Measurements from ENCODE around the gene SPACA5. TPM values are rescaled to one million over a fixed set of nuclear protein-coding genes. Genes with fewer than 3 reads are reported as not detected.
"Not testable (repeated sequence)": the region's sequence is repeated elsewhere in the genome, so short reads cannot be mapped to it uniquely, and the experiment has no call there.

The SPACA5 gene
- total RNA-seq, 1 donor from 2014 or later: 9.6 TPM

DNA sequence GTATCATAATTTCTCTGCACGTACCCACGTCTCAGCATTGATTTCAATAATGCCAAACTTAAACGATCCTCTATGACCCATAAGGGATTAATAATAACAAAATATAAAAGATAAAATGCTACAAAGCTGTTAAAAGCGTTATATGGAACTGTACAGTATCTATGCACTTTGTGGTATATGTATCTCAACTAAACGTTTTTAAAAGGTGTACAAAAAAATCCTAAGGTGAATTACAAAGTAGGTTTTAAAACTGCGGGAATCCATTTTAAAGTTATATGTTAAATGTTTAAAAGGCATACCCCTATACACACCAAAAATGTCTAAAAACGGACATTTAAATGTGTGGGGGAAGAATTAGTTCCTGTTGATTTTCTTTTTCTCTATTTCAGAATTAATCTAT is 3.9 kb upstream of the SPACA5 start:
- Histone ChIP-seq H4K20me1 (ENCODE audit: low read depth) (no peaks in the 10 kb centered on the region), H3K4me1 (peaks cover 6% of the 10 kb centered on the region), H3K27me3 (no peaks in the 10 kb centered on the region), H3K79me2 (ENCODE audit: low read depth) (peaks cover 33% of the 10 kb centered on the region), H3K27ac (no peak overlapping the region), H3K36me3 (no peaks in the 10 kb centered on the region), H2AFZ (replicated peaks) (no peak overlapping the region), H3K9me3 (ENCODE audit: low read depth) (no peaks in the 10 kb centered on the region), H3K4me3 (peak overlapping the region; percentile 71), H3F3A (ENCODE audit: low read depth) (no peaks in the 10 kb centered on the region), H3K4me2 (peak overlapping the region; percentile 81), H3K9ac (no peak overlapping the region)
- H3K4me3 Mint-ChIP-seq: peak overlapping the region; percentile 98
- TF ChIP-seq, protein P1, sequence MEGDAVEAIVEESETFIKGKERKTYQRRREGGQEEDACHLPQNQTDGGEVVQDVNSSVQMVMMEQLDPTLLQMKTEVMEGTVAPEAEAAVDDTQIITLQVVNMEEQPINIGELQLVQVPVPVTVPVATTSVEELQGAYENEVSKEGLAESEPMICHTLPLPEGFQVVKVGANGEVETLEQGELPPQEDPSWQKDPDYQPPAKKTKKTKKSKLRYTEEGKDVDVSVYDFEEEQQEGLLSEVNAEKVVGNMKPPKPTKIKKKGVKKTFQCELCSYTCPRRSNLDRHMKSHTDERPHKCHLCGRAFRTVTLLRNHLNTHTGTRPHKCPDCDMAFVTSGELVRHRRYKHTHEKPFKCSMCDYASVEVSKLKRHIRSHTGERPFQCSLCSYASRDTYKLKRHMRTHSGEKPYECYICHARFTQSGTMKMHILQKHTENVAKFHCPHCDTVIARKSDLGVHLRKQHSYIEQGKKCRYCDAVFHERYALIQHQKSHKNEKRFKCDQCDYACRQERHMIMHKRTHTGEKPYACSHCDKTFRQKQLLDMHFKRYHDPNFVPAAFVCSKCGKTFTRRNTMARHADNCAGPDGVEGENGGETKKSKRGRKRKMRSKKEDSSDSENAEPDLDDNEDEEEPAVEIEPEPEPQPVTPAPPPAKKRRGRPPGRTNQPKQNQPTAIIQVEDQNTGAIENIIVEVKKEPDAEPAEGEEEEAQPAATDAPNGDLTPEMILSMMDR (IDR thresholded peaks at IDR 0.05): no peak
- TF ChIP-seq EZH2 (IDR thresholded peaks at IDR 0.05): no peak
- no peak for DNase-seq (ENCODE audit: low spot score)
- H3K27ac Mint-ChIP-seq: no peak overlapping the region
- H3K9me3 Mint-ChIP-seq: peaks cover 19% of the 10 kb centered on the region
- H3K36me3 Mint-ChIP-seq: peaks cover 17% of the 10 kb centered on the region
- peaks cover 3% of the 10 kb centered on the region for H3K27me3 Mint-ChIP-seq (ENCODE audit: insufficient read depth, low read depth)
- H3K4me1 Mint-ChIP-seq: peaks cover 12% of the 10 kb centered on the region

DNA sequence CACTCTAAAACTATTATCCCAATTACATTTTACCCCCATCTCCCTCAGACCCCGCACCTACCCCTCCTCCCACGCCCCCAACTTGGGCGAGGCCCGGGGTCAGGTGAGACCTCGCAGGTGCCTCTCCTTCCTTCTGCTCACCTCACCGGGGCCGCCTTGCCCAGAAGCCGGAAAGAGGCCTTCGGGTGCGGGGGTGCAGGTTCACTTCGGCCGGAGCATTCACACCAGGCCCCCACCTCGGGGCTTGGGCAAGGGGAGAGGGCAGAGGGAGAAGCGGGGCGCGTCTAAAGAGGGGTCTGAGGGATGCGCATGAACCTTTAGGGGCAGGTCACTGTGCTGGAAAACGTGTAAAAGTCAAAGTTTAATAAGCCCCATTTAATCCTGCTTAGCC is 3.4 kb upstream of the SPACA5 start:
- Mint-ChIP-seq H3K27ac (peak overlapping the region; percentile 88), H3K36me3 (peaks cover 14% of the 10 kb centered on the region), H3K9me3 (peaks cover 15% of the 10 kb centered on the region), H3K4me3 (peak overlapping the region; percentile 98), H3K4me1 (peaks cover 12% of the 10 kb centered on the region), H3K27me3 (ENCODE audit: insufficient read depth, low read depth) (peaks cover 3% of the 10 kb centered on the region)
- H3F3A ChIP-seq (ENCODE audit: low read depth): no peaks in the 10 kb centered on the region
- no peaks in the 10 kb centered on the region for H4K20me1 ChIP-seq (ENCODE audit: low read depth)
- H2AFZ ChIP-seq (replicated peaks): peak overlapping the region; percentile 72
- peaks cover 6% of the 10 kb centered on the region for H3K4me1 ChIP-seq
- H3K27ac ChIP-seq: no peak overlapping the region
- H3K9ac ChIP-seq: peak overlapping the region; percentile 72
- peak overlapping the region; percentile 71 for H3K4me3 ChIP-seq
- H3K36me3 ChIP-seq: no peaks in the 10 kb centered on the region
- H3K79me2 ChIP-seq (ENCODE audit: low read depth): peaks cover 33% of the 10 kb centered on the region
- TF ChIP-seq, protein P1 (IDR thresholded peaks at IDR 0.05): no peak
- no peak for TF ChIP-seq EZH2phosphoT487 (IDR thresholded peaks at IDR 0.05)
- no peak for TF ChIP-seq EZH2 (IDR thresholded peaks at IDR 0.05)
- no peaks in the 10 kb centered on the region for H3K27me3 ChIP-seq
- peak; percentile 4 for DNase-seq (ENCODE audit: low spot score)
- peak overlapping the region; percentile 81 for H3K4me2 ChIP-seq
- H3K9me3 ChIP-seq (ENCODE audit: low read depth): no peaks in the 10 kb centered on the region

DNA sequence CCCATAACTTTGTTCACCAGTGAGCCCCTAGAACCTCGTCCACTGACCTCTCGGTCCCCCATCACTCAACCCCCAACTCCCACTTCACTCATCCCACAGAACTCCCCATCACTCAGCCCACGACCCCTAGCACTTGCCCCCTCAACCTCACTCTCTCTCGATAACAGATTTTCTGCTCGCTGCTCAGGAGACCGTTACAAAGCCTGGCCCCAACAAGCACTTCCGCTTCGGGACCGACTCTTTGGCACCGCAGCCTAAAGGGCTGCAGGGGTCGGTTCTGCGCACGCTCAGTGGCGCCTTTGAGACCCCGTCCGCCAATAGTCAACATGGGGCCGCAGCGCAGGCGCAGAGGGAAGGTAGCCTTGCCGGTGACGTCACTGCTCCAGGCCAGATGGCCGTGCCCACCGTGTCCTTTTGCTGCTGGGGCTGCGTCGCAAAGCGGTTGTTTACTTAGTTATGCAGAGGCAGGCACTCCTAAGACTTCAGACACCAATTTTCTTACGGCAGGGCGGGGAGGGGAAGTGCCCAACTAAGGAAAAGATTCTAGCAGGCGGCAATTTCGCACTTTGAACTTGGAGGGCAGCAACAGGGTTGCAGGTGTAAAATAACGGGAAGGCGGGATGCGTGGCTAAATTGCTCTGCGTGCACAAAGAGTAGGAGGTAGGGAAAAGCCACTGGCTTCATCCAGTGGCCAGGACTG is 2.9 kb upstream of the SPACA5 start, which contains the start of gene ZNF182:
Gene ZNF182, minus strand, starts transcription at position 232 of the 700 bp plus-strand sequence. CDS start 1,380 bp downstream, outside the sequence.
- peaks cover 6% of the 10 kb centered on the region for H3K4me1 ChIP-seq
- H3K9me3 Mint-ChIP-seq: peaks cover 13% of the 10 kb centered on the region
- H3K9me3 ChIP-seq (ENCODE audit: low read depth): no peaks in the 10 kb centered on the region
- peak within 1 kb of the TSS; percentile 81 for H3K4me2 ChIP-seq
- H3K27ac ChIP-seq: no peak within 1 kb of the TSS
- H3K27me3 ChIP-seq: no peaks in the 10 kb centered on the region
- H4K20me1 ChIP-seq (ENCODE audit: low read depth): no peaks in the 10 kb centered on the region
- H3K27ac Mint-ChIP-seq: peak within 1 kb of the TSS; percentile 88
- H3K4me3 Mint-ChIP-seq: peak within 1 kb of the TSS; percentile 98
- no peaks in the 10 kb centered on the region for H3F3A ChIP-seq (ENCODE audit: low read depth)
- peak within 1 kb of the TSS; percentile 72 for H2AFZ ChIP-seq (replicated peaks)
- H3K9ac ChIP-seq: peak within 1 kb of the TSS; percentile 72
- peaks cover 3% of the 10 kb centered on the region for H3K27me3 Mint-ChIP-seq (ENCODE audit: insufficient read depth, low read depth)
- peak within 1 kb of the TSS; percentile 71 for H3K4me3 ChIP-seq
- peak; percentile 97 for DNase-seq (ENCODE audit: low spot score)
- H3K79me2 ChIP-seq (ENCODE audit: low read depth): peaks cover 31% of the 10 kb centered on the region
- no peaks in the 10 kb centered on the region for H3K36me3 ChIP-seq
- H3K4me1 Mint-ChIP-seq: peaks cover 12% of the 10 kb centered on the region
- peaks cover 14% of the 10 kb centered on the region for H3K36me3 Mint-ChIP-seq
- no peak for TF ChIP-seq EZH2phosphoT487 (IDR thresholded peaks at IDR 0.05)
- no peak for TF ChIP-seq EZH2 (IDR thresholded peaks at IDR 0.05)
- TF ChIP-seq, protein P1 (IDR thresholded peaks at IDR 0.05): no peak

DNA sequence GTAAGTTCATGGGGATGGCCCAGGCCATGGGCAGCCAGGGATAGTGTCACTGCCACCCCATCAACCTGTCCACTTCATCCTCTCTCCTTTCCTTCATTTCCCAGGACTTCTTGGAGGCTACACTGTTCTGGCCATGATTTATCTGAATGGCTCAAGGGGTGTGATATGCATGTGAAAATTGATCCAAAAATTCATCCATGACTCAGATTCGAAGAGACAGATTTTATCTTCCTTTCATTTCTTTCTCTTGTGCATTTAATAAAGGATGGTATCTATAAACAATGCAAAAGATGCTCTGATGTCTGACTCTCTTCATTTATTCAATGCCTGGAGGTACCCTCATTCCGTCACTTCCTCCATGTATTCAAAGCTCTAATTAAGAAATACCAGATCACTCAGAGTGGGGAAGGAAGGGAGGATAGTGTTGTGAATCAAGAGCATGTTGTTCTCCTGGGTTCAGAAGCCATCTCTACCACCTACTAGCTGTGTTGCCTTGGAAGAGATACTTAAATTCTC is 2.7 kb downstream of the SPACA5 start:
- not testable (repeated sequence) for H3K9me3 Mint-ChIP-seq; H4K20me1 ChIP-seq (ENCODE audit: low read depth); H2AFZ ChIP-seq (replicated peaks); H3K4me1 Mint-ChIP-seq; H3K9me3 ChIP-seq (ENCODE audit: low read depth); H3K36me3 Mint-ChIP-seq; H3K4me3 Mint-ChIP-seq; H3K4me2 ChIP-seq; DNase-seq (ENCODE audit: low spot score); H3K27me3 Mint-ChIP-seq (ENCODE audit: insufficient read depth, low read depth); H3F3A ChIP-seq (ENCODE audit: low read depth); H3K4me3 ChIP-seq; H3K9ac ChIP-seq; H3K4me1 ChIP-seq; H3K27me3 ChIP-seq; H3K79me2 ChIP-seq (ENCODE audit: low read depth); H3K36me3 ChIP-seq; H3K27ac ChIP-seq; H3K27ac Mint-ChIP-seq

DNA sequence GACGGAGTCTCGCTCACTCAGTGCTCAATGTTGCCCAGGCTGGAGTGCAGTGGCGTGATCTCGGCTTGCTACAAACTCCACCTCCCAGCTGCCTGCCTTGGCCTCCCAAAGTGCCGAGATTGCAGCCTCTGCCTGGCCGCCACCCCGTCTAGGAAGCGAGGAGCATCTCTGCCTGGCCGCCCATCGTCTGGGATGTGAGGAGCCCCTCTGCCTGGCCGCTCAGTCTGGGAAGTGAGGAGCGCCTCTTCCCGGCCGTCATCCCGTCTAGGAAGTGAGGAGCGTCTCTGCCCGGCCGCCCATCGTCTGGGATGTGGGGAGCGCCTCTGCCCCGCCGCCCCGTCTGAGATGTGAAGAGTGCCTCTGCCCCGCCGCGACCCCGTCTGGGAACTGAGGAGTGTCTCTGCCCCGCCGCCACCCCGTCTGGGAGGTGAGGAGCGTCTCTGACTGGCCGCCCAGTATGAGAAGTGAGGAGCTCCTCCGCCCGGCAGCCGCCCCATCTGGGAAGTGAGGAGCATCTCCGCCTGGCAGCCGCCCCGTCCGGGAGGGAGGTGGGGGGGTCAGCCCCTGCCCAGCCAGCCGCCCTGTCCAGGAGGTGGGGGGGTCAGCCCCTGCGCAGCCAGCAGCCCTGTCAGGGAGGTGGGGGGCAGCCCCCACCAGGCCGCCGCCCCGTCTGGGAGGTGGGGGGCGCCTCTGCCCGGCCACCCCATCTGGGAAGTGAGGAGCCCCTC is 10.0 kb downstream of the SPACA5 start:
- H3K79me2 ChIP-seq (ENCODE audit: low read depth); H3K36me3 Mint-ChIP-seq; H3K4me1 ChIP-seq; H3K27ac Mint-ChIP-seq; H3K4me3 Mint-ChIP-seq; H3F3A ChIP-seq (ENCODE audit: low read depth); H4K20me1 ChIP-seq (ENCODE audit: low read depth); H3K9ac ChIP-seq; H3K4me1 Mint-ChIP-seq; H3K4me2 ChIP-seq; H3K4me3 ChIP-seq; H3K9me3 Mint-ChIP-seq; H3K27ac ChIP-seq; DNase-seq (ENCODE audit: low spot score); H3K36me3 ChIP-seq; H3K27me3 ChIP-seq; H2AFZ ChIP-seq (replicated peaks); H3K27me3 Mint-ChIP-seq (ENCODE audit: insufficient read depth, low read depth); H3K9me3 ChIP-seq (ENCODE audit: low read depth): not testable (repeated sequence)
